GM12865 (cell line): ENCODE measurements around the gene SERP1.
A peak's percentile ranks its signal among the peaks of the same experiment; 100 is the strongest.

Experiments used
- DNase-seq: peaks from one replicate; pipeline ENCODE4 v3.0.0; 2010; ENCODE audit warnings: low read depth
- H3K4me3 ChIP-seq: 2 replicates; pipeline ENCODE4 v1.5.1; 2011; ENCODE audit warnings: mild to moderate bottlenecking, low read depth, low read length, control low read depth
- CTCF ChIP-seq: IDR thresholded peaks from 2 replicates; pipeline ENCODE4 v1.5.1; 2011; ENCODE audit warnings: low read length, control low read depth, low read depth, inconsistent platforms; ENCODE audit not compliant: insufficient read depth; ENCODE audit errors: missing control alignments

Gene SERP1

DNA sequence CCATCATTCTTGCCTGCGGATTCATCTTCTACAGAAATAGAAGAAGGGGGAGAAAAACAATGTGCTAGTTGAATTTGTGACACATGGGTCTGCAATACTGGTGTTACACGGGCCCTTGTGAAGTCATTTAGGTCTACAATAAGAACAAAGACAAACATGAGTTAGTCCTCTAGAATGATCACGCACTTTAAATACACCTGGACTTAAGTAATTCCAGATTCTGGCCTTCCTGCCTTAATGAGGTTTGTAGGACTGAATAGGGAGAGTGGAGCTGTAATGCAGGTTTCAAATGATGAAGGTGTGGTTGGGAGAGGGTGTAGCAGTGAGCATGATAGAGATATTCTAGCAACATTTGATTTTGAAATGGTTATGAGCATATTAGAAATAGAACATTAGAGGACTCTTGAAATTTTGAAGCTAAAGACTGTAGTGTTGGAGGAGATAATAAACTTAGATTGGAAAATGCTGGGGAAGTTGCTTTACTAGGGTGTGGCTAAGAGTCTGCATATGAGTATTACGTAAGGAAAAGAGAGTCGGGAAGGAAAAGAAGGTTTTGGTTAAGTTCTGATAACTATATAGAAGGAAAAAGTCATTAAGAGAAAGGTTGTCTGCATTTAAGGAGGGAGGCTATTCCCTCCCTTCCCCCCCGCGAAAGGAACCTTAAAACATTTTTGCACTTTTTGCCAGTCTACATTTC lies 897 bp upstream of the SERP1 start:
- no peak for TF ChIP-seq CTCF
- H3K4me3 ChIP-seq: peak overlapping the region; percentile 95
- no peak for DNase-seq

GRCh38 chr3:150545419-150546225 lies 674 bp downstream of the SERP1 start:
- peak; percentile 35 for DNase-seq
- H3K4me3 ChIP-seq: peak overlapping the region; percentile 92
- TF ChIP-seq CTCF: no peak

DNA sequence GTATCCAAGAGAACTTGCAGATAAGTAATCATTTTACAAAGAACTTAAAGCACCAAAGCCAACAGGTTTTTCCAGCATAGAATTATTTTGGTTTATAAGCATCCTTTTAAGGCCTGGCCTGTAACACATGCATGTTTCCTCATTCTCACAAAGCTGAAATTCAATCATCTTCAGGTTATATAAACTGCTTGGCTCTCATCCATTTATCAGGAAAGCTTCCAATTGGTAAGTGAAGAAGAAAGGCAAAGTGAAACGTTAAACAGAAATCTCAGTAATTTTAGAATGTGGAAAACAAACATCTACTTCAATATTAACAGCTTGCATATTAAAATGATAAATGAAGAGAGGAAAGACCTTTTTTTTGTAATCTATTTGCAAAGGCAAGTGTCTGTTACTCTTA lies 1.6 kb downstream of the SERP1 start:
- H3K4me3 ChIP-seq: peak overlapping the region; percentile 92
- no peak for DNase-seq
- TF ChIP-seq CTCF: no peak

DNA sequence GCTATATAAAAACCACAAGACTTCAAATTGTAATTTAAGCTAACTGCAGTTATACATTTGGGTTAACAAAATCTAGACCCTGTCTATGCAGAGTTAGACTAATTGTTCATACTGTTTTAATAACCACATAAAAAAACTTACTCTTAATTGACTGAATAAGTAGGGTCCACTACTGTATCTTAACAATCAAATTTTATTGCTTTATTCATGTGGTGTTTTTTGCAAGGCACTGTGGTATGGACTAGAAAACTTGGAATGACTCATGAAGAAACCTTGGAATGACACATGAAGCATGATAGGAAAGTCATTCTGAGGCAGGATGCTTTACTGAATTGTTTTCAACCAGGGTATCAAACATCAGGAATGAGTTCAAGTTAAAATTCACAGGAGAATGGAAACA lies 2.3 kb downstream of the SERP1 start:
- DNase-seq: no peak
- TF ChIP-seq CTCF: no peak
- H3K4me3 ChIP-seq: peak overlapping the region; percentile 92

GRCh38 chr3:150543531-150543930 lies 2.8 kb downstream of the SERP1 start:
- DNase-seq: no peak
- no peak overlapping the region for H3K4me3 ChIP-seq
- no peak for TF ChIP-seq CTCF

DNA sequence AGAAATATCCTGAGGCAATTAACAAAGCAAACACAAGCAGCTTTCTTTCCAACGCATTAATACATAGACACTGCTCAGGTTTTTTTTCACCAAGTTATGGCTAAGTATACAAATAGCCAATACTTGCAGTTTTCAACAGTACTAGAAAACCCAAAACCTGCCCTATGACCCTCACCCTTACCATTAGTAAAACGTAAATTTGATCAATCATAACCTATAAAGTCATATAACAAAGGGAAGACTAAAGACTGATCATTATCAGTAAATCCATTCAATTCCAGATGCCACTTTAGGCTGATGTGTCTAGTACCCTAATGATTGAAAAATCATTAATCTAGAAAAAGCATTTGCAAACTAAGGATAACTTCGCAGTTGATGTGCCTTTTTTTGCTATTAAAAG lies 3.2 kb downstream of the SERP1 start:
- DNase-seq: no peak
- no peak overlapping the region for H3K4me3 ChIP-seq

More for the DNA sequence above, 3.2 kb downstream of the SERP1 start:
- TF ChIP-seq CTCF: no peak
